CD4-positive, alpha-beta T cell treated with Interferon alpha-2 for 1 hour (primary cell): ENCODE measurements around the gene RNF32.
"Not testable (repeated sequence)": the region's sequence is repeated elsewhere in the genome, so short reads cannot be mapped to it uniquely, and the experiment has no call there.

ENCODE experiments used
- DNase-seq, 2 donors: peaks; one replicate each; pipeline ENCODE4 v3.0.0-alpha.2; 2020 to 2022

Gene RNF32

DNA sequence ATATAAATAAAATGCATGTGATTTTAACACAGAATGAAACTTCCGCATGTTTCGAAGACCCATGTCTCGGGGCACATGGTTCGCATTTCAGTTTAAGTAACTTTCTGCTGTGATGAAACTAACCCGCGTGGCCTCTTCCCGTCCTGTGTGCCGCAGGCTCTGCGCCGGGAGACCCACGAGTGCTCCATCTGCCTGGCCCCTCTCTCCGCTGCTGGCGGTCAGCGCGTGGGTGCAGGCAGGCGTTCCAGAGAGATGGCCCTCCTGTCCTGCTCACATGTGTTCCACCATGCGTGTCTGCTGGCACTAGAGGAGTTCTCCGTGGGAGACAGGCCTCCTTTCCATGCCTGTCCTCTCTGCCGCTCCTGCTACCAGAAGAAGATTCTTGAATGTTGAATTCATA lies 35.7 kb downstream of the RNF32 start:
- DNase-seq, result no peak

DNA sequence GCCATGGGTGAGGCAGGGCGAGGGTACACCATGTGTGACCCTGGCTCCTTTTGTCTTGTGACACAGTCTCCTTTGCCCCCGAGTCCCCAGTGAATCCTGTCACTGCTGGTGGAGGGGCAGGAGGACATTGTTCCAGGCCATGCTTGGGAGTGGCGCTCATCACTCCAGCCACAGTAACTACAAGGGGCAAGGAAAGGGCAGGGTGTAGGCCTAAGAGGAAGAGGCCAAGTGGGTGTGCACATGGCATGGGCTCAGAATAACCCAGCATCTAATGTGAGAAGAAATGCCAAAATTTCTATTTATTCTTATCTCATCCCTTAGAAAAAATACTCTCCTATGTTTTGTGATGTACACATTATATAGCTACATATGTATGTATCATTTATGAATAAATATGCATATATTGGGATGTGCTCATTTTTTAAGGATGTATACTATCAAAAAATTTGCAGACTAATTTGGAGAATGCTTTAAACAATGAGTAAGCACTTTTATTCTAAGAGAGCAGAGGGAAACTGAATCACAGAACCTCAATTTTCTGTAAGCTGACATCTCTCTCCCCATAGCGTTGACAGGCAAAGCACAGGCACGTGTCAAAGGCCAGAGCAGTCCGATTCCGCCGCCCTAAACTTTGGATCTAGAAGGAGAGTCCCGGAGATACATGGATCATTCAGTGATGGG lies 36.9 kb downstream of the RNF32 start:
- DNase-seq, result no peak

DNA sequence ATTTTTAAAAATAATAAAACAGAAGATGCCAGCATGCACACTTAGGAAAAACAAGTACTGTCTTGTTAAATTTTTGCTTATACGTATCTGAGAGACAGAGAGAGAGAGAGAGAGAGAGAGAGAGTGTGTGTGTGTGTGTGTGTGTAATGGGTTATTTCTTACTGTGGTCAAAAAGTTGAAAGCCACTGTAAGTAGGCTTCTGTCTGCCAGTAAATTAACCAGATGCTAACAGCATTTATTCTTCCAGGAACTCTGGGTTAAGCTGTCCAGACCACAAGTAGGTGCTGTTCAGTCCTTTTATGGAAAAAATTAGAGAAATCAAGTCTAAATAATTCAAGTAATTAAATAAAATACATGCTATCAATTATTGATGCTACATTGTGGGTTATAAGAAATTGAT lies 39.7 kb downstream of the RNF32 start:
- DNase-seq, result no peak

DNA sequence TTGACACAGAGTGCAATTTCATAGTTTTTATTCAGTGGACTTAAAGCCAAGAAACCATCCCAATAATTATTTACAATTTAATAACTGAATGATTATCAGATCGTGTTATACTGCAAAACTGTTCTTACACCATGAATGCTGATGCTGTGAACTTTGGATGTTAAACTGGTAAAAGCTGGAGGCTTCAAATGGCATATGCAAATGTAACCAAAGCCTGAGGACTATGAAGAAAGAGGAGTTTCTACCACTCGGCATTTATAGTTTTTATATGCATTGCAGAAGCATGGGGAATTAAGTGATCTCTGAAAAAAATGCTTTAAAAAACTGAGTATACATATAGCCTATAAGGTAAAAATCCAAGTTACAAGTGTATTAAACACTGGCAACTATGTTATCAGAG lies 42.4 kb downstream of the RNF32 start:
- no peak for DNase-seq

DNA sequence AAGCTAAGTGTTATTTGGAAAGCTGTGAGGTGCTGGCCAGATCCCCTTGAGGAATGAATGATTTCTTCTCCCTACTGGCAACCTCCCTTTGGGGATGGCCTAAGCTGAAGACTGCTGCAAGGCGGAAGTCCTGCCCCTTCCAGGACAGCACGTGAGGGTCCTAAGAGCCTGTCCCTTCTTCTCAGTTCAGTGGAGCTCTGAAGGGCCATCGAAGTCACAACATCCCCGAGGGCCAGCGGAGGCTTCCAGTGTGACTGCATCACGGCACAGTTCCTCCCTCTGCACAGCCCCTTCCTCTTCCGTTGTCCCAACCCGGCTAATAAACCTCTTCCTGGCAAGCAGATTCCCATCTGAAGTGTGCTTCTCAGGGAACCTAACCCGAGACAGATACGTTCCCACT lies 43.7 kb downstream of the RNF32 start:
- DNase-seq, result no peak

DNA sequence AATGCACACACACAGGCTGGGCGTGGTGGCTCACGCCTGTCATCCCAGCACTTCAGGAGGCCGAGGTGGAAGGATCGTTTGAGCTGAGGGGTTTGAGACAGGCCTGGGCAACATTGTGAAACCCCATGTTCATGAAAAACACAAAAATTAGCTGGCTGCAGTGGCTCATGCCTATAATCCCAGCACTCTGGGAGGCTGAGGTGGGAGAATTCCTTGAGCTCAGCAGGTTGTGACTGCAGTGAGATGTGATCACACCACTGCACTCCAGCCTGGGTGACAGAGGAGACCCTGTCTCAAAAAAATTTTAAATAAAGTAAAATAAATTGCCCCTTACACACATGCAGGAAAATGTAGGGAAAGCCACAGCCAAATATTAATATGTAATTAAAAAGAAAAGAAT lies 44.1 kb downstream of the RNF32 start:
- no peak for DNase-seq

DNA sequence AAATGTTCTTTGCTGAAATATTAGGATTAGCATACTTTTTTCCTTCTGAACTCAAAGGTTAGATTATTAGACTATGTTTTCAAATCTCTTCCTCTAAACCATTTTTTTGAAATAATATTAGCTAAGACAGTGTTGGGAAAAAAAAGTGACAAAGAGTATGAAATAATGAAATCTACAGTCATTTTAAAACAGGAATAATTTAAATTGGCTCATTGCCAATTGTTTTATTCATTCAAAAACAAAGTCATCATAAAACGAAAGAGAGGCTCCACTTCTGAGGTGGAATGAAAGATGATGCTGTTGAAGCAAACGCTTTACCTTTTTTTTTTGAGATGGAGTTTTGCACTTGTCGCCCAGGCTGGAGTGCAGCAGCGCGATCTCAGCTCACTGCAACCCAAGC lies 51.2 kb downstream of the RNF32 start:
- DNase-seq, result no peak

DNA sequence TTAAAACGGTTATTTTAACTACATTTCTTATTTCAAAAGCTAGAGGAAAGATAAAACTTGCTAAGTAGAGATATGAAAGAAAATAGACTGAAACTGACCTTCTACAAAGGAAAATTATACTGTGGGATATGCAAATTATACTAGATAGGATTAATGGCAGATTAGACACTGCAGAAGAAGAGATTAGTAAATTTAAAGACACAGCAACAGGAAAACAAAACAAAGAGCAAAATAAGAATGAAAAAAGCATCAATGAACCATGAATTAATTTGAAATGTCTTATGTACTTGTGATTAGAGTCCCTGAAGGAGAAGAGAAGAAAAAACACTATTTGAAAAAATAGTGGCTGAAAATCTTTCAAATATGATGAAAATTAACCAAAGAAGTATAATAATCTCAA lies 52.3 kb downstream of the RNF32 start:
- DNase-seq, result no peak

DNA sequence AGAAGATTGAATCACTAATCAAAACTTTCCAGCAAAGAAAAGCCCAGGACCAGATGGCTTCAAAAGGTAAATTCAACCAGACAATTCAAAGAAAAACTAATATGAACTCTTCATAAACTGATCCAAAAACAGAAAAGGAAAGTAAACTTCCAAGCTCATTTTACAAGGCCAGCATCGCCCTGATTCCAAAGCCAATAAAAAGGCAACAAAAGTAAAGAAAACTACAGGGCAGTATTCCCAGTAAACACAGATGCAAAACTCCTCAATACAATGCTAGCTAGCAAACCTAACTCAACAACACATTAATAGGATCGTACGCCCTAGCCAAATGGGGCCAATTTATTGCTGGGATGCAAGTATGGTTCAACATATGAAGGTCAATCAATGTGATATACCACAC lies 53.1 kb downstream of the RNF32 start:
- DNase-seq, result no peak

DNA sequence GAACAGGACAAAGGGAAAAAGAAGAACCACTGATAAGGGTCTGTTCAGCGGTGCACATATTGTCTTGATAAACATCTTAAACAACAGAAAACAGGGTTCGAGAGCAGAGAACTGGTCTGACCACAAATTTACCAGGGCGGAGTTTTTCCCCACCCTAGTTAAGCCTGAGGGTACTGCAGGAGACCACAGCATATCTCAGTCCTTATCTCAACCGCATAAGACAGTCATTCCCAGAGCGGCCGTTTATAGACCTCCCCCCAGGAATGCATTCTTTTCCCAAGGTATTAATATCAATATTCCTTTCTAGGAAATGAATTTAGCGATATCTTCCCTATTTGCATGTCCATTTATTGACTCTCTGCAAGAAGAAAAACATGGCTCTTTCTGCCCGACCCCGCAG lies 56.7 kb downstream of the RNF32 start:
- DNase-seq, result not testable (repeated sequence)

DNA sequence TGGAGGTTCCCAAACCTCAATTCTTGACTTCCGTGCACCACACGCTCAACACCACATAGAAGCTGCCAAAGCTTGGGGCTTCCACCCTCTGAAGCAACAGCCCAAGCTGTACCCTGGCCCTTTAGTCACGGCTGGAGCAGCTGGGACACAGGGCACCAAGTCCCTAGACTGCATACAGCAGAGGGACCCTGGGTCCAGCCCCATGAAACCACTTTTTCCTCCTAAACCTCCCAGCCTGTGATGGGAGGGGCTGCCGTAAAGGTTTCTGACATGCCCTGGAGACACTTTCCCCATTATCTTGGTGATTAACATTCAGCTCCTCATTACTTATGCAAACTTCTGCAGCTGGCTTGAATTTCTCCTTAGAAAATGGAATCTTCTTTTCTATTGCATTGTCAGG lies 57.9 kb downstream of the RNF32 start:
- not testable (repeated sequence) for DNase-seq

DNA sequence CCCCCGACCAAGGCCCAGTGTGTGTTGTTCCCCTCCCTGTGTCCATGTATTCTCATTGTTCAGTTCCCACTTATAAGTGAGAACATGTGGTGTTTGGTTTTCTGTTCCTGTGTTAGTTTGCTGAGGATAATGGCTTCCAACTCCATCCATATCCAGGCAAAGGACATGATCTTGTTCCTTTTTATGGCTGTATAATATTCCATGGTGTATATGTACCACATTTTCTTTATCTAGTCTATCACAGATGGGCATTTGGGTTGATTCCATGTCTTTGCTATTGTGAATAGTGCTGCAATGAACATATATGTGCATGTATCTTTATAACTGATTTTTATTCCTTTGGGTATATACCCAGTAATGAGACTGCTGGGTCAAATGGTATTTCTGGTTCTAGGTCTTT lies 61.2 kb downstream of the RNF32 start:
- not testable (repeated sequence) for DNase-seq

DNA sequence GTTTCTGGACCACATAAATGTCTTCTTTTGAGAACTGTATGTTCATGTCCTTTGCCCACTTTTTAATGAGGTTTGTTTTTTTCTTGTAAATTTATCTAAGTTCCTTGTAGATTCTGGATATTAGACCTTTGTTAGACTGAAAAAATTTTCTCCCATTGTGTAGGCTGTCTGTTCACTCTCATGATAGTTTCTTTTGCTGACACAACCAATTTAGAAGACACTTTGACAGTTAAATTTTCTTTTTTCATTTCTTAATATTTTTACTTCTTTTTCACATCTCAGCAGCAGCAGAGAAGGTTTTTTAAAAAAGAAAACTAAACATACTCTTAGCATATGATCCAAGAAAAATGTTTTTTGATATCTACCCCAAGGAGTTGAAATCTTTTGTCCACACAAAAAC lies 61.8 kb downstream of the RNF32 start:
- no peak for DNase-seq

DNA sequence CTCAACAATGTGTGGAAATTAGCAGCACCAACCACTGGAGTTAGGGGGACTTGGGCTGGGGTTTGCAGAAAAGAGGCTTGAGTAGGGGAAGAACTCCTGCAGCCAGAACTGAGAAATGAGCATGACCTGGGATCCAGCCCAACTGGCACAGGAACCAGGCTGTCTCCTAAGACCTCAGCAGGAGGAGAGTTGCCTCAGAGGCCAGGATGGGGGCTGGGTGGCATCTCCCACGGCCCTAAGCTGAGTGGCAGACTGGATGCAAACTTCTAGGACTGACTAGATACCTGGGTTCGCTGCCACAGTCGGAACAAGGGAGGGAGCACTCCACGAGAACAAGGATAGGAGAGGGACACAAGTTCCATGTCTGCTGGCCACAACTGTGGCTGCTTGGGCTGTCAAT lies 62.6 kb downstream of the RNF32 start:
- DNase-seq, result no peak

DNA sequence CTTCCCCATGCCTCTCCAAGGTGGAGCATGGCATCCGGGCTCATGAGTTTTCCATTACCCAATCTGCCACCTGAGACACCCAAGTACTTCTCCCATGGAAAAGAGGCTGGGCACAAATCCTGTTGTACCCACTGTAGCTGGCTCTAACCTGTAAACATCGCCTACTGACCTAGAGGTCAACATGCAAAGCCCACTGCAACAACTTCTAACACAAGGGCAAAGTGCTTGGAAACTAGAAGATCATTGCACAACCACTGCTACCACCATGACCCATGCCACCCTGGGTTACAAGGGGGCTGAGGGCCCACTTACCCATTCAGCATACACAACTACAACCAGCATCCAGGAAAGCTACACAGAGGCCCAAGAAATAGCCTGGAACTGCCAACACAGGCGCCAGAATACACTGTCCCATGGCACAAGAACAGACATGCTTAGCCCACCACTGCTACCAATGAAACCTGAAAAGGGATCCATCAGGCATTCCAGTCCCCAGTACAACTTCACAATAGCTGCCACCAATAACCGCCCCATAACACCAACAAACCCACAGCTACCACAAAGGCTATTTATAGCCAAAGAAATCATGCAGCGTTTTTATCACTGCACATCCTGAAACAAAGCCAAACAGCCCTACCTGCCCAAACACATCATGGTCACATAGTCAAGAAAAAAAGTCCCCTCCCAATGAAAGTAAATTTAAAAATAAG lies 63.4 kb downstream of the RNF32 start:
- DNase-seq, result no peak

DNA sequence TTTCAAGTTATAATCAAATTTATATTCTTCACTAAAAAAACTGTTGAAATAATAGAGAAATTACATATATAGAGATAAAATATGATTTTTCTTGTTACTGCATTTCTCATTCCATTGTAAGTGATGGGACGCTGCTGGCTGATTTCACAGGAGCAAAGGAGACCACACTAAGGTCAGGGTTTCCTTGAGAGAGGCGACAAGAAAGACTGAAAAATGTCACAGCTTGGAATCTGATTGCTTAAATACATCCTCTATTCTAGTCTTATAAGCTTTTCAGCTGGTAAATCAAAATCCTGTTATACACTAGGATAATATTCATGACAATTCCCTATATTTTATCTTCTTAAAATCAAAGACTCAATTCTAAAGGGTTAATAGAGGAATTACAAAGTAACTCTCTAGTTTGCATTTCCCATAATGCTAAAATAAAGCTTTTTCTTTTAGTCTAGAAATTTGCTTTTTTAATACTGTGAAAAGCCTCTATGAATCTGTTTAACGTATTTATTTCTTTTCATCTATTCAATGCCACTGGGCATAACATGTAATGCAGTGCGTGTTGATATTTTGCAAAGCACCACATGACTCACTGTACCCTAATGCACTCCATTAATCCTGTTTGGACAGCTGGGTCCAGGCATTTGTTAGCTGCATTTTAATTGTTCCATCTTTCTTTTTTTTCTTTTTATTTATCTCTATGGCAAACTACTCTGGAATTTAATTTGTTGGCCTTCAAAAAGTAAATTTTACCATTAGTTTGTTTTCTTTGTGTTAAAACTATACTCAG lies 81.7 kb downstream of the RNF32 start:
- no peak for DNase-seq

DNA sequence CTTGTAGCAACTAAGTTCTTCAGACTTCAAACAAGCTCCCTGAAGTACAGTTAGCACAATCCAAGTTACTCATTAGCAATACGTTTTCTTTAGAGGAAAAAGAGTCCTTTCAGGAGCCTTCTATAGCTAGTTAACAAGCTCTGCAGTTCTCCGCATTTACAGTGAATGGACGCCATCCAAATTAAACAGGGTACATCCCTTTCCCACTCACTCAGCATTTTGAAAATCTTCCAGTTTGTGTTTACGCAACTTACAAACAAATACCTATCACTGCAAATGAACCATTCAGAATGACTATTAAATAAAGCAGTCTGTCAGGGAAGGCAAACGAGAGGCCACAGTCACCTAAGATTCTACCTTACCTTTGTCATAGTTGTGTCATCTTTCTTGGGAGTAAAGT lies 84.5 kb downstream of the RNF32 start:
- no peak for DNase-seq

DNA sequence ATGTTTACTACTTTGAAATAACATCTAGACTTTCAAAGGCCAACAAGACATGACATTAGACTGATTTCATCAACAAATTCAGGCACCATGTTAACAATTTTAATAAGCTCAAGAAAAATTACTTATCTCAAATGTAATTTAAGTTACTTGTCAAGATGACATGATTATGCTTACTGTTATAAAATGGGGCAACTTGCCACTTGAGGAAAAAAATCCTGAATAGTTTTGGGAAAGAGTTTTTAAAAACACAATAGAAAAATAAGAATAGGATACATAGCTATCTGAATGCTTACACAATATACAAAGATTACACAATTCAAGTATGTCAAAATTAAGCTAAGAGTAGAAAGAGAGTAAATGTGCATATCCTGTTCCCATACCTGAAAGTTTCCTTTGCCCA lies 85.4 kb downstream of the RNF32 start:
- DNase-seq, result no peak
